ENCODE measurements around the gene FCHO1. TPM values are rescaled to one million over a fixed set of nuclear protein-coding genes. Genes with fewer than 3 reads are reported as not detected.
"Not testable (repeated sequence)": the region's sequence is repeated elsewhere in the genome, so short reads cannot be mapped to it uniquely, and the experiment has no call there.

The FCHO1 gene
- total RNA-seq, 2 experiments from 2014 or later: 36.9 to 38.3 TPM

DNA sequence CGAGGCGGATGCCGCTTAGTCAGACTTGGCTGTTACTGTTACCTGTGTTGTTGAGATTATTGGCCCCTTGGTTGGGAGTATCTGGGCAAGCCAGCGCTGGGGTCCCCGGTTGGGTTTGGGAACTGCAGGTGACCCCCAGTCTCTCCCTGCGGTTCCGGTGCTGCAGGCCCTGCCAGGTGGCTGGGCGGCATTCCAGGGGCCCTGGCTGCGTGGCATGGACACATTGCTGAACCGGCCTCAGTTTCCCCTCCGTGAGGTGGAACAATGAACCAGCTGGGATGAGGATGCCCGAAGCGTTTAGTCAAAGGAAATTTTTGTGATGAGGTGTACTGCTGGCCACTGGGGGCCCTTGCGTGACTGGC is 44.2 kb downstream of the FCHO1 start:
- ATAC-seq: no peak
- peak overlapping the region; percentile 41 for H3K4me3 Mint-ChIP-seq
- peaks cover 46% of the 10 kb centered on the region for H3K4me1 Mint-ChIP-seq (ENCODE audit: low read depth)
- TF ChIP-seq, protein P1, sequence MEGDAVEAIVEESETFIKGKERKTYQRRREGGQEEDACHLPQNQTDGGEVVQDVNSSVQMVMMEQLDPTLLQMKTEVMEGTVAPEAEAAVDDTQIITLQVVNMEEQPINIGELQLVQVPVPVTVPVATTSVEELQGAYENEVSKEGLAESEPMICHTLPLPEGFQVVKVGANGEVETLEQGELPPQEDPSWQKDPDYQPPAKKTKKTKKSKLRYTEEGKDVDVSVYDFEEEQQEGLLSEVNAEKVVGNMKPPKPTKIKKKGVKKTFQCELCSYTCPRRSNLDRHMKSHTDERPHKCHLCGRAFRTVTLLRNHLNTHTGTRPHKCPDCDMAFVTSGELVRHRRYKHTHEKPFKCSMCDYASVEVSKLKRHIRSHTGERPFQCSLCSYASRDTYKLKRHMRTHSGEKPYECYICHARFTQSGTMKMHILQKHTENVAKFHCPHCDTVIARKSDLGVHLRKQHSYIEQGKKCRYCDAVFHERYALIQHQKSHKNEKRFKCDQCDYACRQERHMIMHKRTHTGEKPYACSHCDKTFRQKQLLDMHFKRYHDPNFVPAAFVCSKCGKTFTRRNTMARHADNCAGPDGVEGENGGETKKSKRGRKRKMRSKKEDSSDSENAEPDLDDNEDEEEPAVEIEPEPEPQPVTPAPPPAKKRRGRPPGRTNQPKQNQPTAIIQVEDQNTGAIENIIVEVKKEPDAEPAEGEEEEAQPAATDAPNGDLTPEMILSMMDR (IDR thresholded peaks at IDR 0.05): no peak
- ChIA-PET CTCF (interaction anchor here (0.8 to 2.2 kb wide), 4 partner anchors 56 to 138 kb away, joined by 3 to 16 read pairs (median 5); partner anchors contain the start of gene CCDC124), POLR2A (interaction anchor here (0.8 kb wide), 1 partner anchor 37 kb away, joined by 3 read pairs; no protein-coding TSS in a partner anchor)
- H3K27me3 Mint-ChIP-seq: peaks cover 4% of the 10 kb centered on the region
- DNase-seq: no peak
- no peaks in the 10 kb centered on the region for H3K9me3 Mint-ChIP-seq
- intact Hi-C loops (cut with micrococcal nuclease): loop anchor here (10.0 kb wide), 1 partner anchor 59 kb away; the partner anchor contains the start of gene RPL18A
- H3K27ac Mint-ChIP-seq: no peak overlapping the region
- H3K36me3 Mint-ChIP-seq (ENCODE audit: low read depth): no peaks in the 10 kb centered on the region

DNA sequence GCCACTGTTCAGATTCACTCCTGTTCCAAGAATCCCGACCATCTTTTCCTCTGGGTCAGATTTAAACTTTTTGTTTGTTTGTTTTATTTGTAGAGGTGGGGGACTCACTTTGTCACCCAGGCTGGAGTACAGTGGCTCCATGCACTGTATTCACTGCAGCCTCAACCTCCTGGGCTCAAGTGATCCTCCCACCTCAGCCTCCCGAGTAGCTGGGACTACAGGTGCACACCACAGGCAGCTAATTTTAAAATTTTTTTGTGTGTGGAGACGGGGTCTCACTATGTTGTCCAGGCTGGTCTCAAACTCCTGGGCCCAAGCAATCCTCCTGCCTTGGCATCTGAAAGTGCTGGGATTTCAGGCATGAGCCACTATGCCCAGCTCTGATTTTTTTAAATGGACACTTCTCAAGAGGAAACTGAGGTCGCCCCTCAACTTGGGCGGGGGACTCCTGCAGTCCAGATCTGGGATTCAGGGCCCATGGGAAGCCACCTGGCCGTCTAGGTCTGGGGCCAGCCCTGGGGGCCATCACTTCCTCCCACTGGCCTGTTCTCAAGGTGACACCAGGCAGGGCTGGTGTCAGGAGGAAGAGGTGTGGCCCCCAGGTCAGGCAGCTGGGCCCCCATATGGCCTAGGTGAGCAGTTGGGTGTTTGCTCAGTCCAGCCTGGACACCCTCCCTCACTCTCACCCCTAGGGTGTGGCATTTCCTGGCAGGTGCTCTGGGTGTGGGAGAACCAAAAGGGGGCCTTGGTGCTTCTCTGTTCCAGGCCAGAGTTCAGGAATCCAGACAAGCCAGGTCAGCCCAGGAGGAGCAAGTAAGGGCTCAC is 44.9 kb downstream of the FCHO1 start:
- TF ChIP-seq, protein P1 (IDR thresholded peaks at IDR 0.05): no peak
- Mint-ChIP-seq H3K27me3 (peaks cover 4% of the 10 kb centered on the region), H3K27ac (no peak overlapping the region), H3K36me3 (ENCODE audit: low read depth) (no peaks in the 10 kb centered on the region), H3K4me3 (no peak overlapping the region), H3K9me3 (no peaks in the 10 kb centered on the region), H3K4me1 (ENCODE audit: low read depth) (peaks cover 43% of the 10 kb centered on the region)
- intact Hi-C loops (cut with micrococcal nuclease): loop anchor here (10.0 kb wide), 1 partner anchor 59 kb away; the partner anchor contains the start of gene RPL18A
- POLR2A ChIA-PET: interaction anchor here (0.8 to 1.2 kb wide), 4 partner anchors 14 to 137 kb away, joined by 3 read pairs; partner anchors contain the start of gene CCDC124
- DNase-seq (no peak), ATAC-seq (no peak)
- CTCF ChIA-PET: interaction anchor here (0.9 to 2.2 kb wide), 5 partner anchors 13 to 92 kb away, joined by 3 to 16 read pairs (median 3); partner anchors contain the start of gene RPL18A

DNA sequence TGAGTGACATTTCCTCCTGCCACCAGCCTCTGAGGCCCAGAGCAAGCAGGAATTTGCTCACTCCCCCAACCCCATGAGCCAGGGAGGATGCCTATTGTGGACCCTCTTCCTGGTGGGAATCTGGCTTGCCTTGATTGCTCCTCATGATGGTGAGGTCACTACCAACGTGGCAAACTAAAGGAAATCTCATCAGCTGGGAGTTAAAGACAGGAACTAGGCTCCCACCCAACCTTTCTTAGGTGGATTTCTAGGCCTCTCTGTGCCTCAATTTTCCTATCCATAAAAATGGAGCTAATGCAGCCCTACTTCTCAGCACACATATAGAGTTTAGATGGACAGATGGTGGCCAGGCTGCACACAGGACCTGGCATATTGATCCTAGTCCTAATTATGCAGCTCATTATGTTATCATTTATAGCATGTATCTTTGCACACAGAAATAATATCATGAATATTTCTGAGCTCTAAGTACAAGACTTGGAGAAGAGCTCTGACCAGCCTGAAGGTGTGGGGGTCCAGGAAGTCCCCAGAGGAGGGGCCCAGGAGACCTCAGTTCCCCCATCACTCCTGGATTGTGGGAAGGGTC is 45.7 kb downstream of the FCHO1 start:
- DNase-seq: no peak
- Mint-ChIP-seq H3K36me3 (ENCODE audit: low read depth) (no peaks in the 10 kb centered on the region), H3K27ac (no peak overlapping the region), H3K9me3 (no peaks in the 10 kb centered on the region), H3K27me3 (peaks cover 4% of the 10 kb centered on the region), H3K4me3 (no peak overlapping the region), H3K4me1 (ENCODE audit: low read depth) (peaks cover 36% of the 10 kb centered on the region)
- CTCF ChIA-PET: interaction anchor here (0.9 to 1.2 kb wide), 4 partner anchors 13 to 93 kb away, joined by 3 to 5 read pairs (median 3); partner anchors contain the start of gene RPL18A
- TF ChIP-seq, protein P1 (IDR thresholded peaks at IDR 0.05): no peak
- no peak for ATAC-seq
- intact Hi-C loops (cut with micrococcal nuclease): loop anchor here (10.0 kb wide), 1 partner anchor 58 kb away; the partner anchor contains the start of gene RPL18A
- POLR2A ChIA-PET: interaction anchor here (1.2 kb wide), 2 partner anchors 13 to 48 kb away, joined by 3 read pairs; no protein-coding TSS in a partner anchor

DNA sequence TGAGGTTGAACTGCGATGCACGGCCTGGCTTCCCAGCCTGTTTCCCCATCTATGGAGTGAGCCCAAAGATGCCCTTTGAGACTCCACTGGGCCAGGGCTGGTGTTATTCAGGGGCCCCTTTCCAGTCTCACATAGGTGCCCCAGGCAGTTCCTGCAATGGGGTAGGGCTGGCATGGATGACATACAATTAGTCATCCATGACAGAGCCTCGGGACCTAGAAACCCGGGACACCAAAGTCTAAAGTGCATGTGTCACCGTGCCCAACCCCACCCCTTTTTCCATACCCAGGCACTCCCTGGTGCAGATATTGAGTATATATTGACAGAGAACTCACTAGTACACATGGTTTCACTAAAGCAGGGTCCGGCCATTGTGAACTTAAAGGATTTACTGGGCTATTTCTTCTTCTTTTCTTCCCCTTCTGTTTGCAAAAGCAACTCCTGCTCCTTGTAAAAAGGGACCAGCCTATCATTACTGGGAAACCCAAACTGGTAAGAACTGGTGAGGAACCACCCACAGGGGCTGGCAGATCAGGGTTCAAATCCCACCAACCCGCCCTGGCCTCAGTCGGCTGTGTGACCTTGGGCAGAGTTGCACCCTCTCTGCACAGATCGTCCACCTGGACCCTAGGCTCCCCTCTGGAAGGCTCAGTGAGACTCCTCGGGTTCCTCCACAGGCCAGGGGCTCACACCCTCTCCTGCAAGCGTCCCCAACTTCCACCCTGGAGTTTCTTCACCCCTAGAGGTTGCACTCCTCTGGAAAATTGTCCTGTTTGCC is 46.3 kb downstream of the FCHO1 start:
- H3K27me3 Mint-ChIP-seq: peaks cover 4% of the 10 kb centered on the region
- intact Hi-C loops (cut with micrococcal nuclease): loop anchor here (10.0 kb wide), 1 partner anchor 57 kb away; the partner anchor contains the start of gene RPL18A
- H3K27ac Mint-ChIP-seq: no peak overlapping the region
- TF ChIP-seq, protein P1 (IDR thresholded peaks at IDR 0.05): no peak
- POLR2A ChIA-PET: interaction anchor here (1.2 kb wide), 2 partner anchors 13 to 47 kb away, joined by 3 read pairs; no protein-coding TSS in a partner anchor
- peaks cover 38% of the 10 kb centered on the region for H3K4me1 Mint-ChIP-seq (ENCODE audit: low read depth)
- no peaks in the 10 kb centered on the region for H3K36me3 Mint-ChIP-seq (ENCODE audit: low read depth)
- no peak overlapping the region for H3K4me3 Mint-ChIP-seq
- no peaks in the 10 kb centered on the region for H3K9me3 Mint-ChIP-seq
- DNase-seq: peak; percentile 78
- peak; percentile 90 for ATAC-seq
- CTCF ChIA-PET: interaction anchor here (1.0 to 1.2 kb wide), 4 partner anchors 14 to 93 kb away, joined by 3 to 5 read pairs (median 3); no protein-coding TSS in a partner anchor

DNA sequence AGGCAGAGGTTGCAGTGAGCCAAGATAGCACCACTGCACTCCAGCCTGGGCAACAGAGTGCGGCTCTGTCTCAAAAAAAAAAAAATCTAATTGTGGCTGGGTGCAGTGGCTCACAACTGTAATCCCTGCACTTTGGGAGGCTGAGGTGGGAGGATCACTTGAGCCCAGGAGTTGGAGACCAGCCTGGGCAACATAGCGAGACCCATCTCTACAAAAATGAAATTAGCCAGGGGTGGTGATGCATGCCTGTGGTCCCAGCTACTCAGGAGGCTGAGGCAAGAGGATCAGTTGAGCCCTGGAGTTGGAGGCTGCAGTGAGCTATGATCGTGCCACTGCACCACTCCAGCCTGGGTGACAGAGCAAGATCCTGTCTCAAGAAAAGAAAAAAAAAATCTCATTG is 47.3 kb downstream of the FCHO1 start:
- not testable (repeated sequence) for H3K9me3 Mint-ChIP-seq; ATAC-seq; H3K27me3 Mint-ChIP-seq; H3K36me3 Mint-ChIP-seq (ENCODE audit: low read depth); DNase-seq; H3K27ac Mint-ChIP-seq; H3K4me3 Mint-ChIP-seq
- ChIA-PET POLR2A (interaction anchor here (1.0 to 1.3 kb wide), 2 partner anchors 47 to 59 kb away, joined by 3 read pairs; no protein-coding TSS in a partner anchor), CTCF (interaction anchor here (1.1 to 1.2 kb wide), 2 partner anchors 61 to 303 kb away, joined by 3 read pairs; no protein-coding TSS in a partner anchor)
- peaks cover 42% of the 10 kb centered on the region for H3K4me1 Mint-ChIP-seq (ENCODE audit: low read depth)
- intact Hi-C loops (cut with micrococcal nuclease): loop anchor here (10.0 kb wide), 1 partner anchor 56 kb away; the partner anchor contains the start of gene RPL18A

Measured in activated CD8-positive, alpha-beta T cell treated with anti-CD3 and anti-CD28 coated beads for 36 hours (primary cell).